ENCODE measurements around the gene CACNB3.

CACNB3 gene

GRCh38 chr12:48788854-48789775, 29.2 kb upstream of the CACNB3 start, which contains the start of gene ADCY6:
Gene ADCY6, minus strand, starts transcription at chr12:48789089. Its CDS starts 5,655 bp downstream, at chr12:48783434.
- DNase-seq (ENCODE audit: low read depth) = no peak

GRCh38 chr12:48789858-48790326, 28.4 kb upstream of the CACNB3 start:
- DNase-seq (ENCODE audit: low read depth) = no peak

- DNase-seq (ENCODE audit: low read depth) = no peak
These were observed 24.6 kb upstream of the CACNB3 start for GRCh38 chr12:48793696-48794095.

- no peak for DNase-seq (ENCODE audit: low read depth)
These were observed 23.4 kb upstream of the CACNB3 start for GRCh38 chr12:48794870-48795269.

GRCh38 chr12:48795550-48796455, 22.5 kb upstream of the CACNB3 start:
- DNase-seq (ENCODE audit: low read depth) = no peak

GRCh38 chr12:48796976-48797375, 21.3 kb upstream of the CACNB3 start:
- DNase-seq (ENCODE audit: low read depth) = no peak

- no peak for DNase-seq (ENCODE audit: low read depth)
These were observed 17.8 kb upstream of the CACNB3 start for GRCh38 chr12:48800457-48800856.

GRCh38 chr12:48800971-48801370, 17.3 kb upstream of the CACNB3 start:
- DNase-seq (ENCODE audit: low read depth) = no peak

- DNase-seq (ENCODE audit: low read depth) = no peak
These were observed 14.6 kb upstream of the CACNB3 start for GRCh38 chr12:48803675-48804074.

- DNase-seq (ENCODE audit: low read depth) = no peak
These were observed 10.3 kb upstream of the CACNB3 start for GRCh38 chr12:48807981-48808380.

- no peak for DNase-seq (ENCODE audit: low read depth)
These were observed 7.3 kb upstream of the CACNB3 start for GRCh38 chr12:48810903-48811431.

- no peak for DNase-seq (ENCODE audit: low read depth)
These were observed 6.7 kb upstream of the CACNB3 start for GRCh38 chr12:48811437-48812090.

GRCh38 chr12:48812389-48812788, 5.9 kb upstream of the CACNB3 start:
- DNase-seq (ENCODE audit: low read depth) = no peak

GRCh38 chr12:48813465-48814261, 4.6 kb upstream of the CACNB3 start:
- no peak for DNase-seq (ENCODE audit: low read depth)

GRCh38 chr12:48814262-48815125, 3.8 kb upstream of the CACNB3 start:
- DNase-seq (ENCODE audit: low read depth) = peak; percentile 40

- no peak for DNase-seq (ENCODE audit: low read depth)
These were observed 2.9 kb upstream of the CACNB3 start for GRCh38 chr12:48815126-48816110.

- no peak for DNase-seq (ENCODE audit: low read depth)
These were observed 2.0 kb upstream of the CACNB3 start for GRCh38 chr12:48816143-48816854.

Data from stimulated activated CD8-positive, alpha-beta memory T cell treated with anti-CD3 and anti-CD28 coated beads, Interleukin-15, amount 100 ng/mL, for 1 hour (primary cell).